ENCODE data around the gene UGT8.
"Not testable (repeated sequence)": the region's sequence is repeated elsewhere in the genome, so short reads cannot be mapped to it uniquely, and the experiment has no call there.

The UGT8 gene, protein sequence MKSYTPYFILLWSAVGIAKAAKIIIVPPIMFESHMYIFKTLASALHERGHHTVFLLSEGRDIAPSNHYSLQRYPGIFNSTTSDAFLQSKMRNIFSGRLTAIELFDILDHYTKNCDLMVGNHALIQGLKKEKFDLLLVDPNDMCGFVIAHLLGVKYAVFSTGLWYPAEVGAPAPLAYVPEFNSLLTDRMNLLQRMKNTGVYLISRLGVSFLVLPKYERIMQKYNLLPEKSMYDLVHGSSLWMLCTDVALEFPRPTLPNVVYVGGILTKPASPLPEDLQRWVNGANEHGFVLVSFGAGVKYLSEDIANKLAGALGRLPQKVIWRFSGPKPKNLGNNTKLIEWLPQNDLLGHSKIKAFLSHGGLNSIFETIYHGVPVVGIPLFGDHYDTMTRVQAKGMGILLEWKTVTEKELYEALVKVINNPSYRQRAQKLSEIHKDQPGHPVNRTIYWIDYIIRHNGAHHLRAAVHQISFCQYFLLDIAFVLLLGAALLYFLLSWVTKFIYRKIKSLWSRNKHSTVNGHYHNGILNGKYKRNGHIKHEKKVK

GRCh38 chr4:114598191-114599121 lies at the start of gene UGT8:
TSS of gene UGT8 (plus strand) at chr4:114598807. CDS start at chr4:114622881, 24,074 bp downstream.
- DNase-seq, result peak in 50 of 51 donors; percentile 11 to 85 (median 64)

- no peak for DNase-seq
These were observed 49.0 kb upstream of the UGT8 start for GRCh38 chr4:114549638-114550037.

DNA sequence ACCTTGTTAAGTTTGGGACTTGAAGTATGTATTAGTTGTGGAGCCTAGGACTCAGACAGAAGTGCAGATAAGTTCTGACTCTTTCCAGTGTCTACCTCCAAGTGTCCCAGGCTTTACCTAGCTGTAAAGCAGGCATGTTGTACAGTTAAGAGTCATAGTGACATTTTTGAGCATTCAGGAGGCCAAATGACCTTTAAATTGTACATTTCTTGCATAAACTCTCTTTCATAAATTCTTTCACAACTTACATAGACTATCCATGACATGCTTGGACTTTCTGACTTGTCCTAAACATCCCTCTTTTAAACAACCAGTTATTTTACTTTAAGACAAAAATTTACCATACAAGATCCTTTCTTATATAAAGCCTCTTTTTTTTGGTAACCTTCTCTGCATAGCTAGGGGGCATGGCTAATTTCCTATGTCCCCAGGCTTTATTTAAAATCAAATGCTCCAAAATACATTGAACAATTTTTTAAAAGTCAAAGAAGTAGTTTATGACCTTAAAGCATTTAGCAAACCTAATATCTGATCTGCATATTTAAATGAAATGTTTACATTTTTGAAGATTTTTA lies 40.1 kb upstream of the UGT8 start:
- DNase-seq, result no peak

DNA sequence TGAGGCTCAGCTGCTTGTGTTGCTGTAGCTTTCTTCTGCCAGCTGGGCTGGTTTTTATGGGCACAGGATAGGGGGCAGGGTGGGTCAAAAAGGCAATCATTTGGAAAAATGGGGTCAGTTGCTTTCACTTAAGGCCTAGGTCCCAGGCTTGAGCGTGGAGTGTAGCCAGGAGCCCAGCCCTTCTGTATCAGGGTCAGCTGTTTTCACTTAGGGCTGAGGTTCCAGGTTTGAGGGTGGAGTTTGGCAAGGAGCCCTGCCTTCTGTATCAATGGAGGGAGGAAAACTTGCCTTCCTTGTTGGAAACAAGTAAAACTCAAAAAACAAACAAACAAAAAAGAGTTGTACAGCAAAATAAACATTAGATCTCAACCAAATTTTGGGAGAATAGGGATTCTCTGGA lies 37.0 kb upstream of the UGT8 start:
- DNase-seq, result no peak

GRCh38 chr4:114562176-114562904 lies 36.3 kb upstream of the UGT8 start:
- DNase-seq, result no peak

DNA sequence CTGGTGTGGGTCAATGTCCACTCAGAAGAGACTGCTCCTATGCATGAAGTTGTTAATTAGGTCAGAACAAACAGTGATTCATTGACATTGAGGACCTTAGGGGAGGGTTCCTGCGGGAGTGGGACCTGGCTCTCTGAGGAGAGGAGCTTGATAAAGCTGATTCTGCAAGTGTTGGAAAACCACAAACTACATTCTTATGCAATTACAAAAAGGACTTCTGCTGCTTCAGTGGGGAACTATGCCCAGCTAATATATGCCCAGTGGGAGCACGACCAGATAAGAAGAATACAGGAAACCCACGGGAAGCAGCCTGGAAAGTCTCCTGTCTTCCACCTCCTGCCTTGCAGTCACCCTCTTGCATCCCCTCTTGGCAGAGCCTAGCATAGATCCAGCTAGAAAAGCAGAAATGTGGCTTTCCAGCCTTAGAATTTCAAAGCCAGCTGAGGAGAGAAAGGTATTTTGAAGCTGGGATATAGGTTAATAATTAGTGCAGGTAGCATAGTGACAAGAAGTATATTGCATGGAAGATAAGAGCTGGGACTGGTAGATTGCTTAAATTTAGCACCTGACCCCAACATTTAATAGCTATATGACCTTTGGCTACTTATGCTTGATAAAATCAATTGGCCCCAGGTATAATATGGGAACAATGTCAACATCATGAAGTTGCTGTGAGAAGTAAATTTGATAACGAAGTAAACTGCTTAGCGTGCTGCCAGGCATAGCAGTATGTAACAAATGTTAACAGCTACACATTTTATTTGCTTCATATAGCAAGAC lies 34.9 kb upstream of the UGT8 start:
- DNase-seq, result no peak

DNA sequence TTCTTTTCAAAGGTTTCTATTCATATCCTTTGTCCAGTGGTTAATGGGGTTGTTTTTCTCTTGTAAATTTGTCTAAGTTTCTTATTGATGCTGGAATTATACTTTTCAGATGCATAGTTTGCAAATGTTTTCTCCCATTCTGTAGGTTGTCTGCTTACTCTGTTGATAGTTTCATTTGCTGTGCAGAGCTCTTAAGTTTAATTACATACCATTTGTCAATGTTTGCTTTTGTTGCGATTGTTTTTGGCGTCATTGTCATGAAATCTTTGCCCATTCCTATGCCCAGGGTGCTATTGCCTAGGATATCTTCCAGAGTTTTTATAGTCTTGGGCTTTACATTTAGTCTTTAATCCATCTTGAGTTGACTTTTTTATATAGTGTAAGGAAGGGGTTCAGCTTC lies 21.2 kb upstream of the UGT8 start:
- no peak for DNase-seq

DNA sequence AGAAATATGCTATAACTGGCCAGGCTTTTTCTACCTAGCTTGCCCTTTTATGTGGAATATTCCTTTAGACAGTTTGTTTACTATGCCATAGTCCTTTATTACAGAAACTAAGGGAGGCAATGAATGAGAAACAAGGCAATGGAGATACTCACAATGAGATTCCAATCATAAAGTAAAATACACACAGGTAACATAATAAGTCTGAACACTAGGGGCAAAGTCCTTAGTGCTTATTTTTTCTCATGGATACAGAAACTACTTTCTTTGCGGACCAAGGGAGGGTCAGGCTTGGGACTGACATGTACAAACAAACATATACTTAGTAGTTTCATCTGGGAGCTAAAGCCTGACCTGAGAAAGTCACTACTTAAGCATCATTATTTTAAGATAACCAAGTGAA lies 16.0 kb upstream of the UGT8 start:
- no peak for DNase-seq

DNA sequence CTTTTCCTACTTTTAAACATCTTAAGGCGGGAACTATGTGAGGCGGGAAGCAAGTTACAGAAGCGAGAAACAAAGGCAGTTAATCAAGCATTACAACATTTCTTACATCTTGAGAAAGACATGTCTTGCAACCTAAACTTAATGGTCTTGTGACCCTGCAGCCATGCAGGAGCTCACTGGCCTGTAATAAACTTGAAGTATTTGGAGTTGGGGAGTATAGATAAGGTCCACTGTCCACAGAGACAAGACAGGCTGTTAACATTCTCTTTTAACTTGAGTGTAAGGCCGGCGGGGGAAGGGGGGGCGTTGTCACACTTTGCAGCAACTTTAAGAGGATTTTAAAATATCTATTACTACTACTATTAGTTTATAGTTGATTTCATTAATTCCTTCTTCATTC lies 10.3 kb upstream of the UGT8 start:
- no peak for DNase-seq

DNA sequence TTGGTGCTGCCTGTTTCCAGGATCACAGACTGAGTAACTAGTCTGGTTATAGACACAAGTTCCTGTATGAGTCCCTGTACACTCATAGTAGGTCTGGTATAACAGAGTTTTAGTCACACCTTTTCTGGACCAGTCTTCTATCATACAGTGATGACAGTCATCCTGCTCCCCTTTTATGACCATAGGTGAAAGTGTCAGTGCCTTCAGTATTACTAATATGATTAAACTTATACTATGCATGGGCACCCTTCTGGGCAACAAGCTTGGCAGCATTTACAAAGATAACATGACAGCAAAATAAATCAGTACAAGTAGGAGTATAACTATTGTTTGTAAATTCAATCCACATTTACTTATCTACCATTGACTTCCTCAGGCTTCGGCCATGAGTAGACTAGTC lies 8.2 kb upstream of the UGT8 start:
- not testable (repeated sequence) for DNase-seq

GRCh38 chr4:114593526-114593925 lies 5.1 kb upstream of the UGT8 start:
- no peak for DNase-seq

- DNase-seq, result no peak
These were observed 3.4 kb upstream of the UGT8 start for GRCh38 chr4:114595207-114595606.

DNA sequence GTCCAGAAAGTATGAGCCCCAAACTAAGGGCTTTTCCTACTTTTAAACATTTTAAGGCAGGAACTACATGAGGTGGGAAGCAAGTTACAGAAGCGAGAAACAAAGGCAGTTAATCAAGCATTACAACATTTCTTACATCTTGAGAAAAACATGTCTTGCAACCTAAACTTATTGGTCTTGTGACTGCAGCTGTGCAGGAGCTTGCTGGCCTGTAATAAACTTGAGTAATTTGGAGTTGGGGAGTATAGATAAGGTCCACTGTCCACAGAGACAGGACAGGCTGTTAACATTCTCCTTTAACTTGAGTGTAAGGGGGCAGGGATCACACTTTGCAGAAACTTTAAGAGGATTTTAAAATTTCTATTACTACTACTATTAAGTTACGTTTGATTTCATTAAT lies 2.7 kb upstream of the UGT8 start:
- no peak for DNase-seq

DNA sequence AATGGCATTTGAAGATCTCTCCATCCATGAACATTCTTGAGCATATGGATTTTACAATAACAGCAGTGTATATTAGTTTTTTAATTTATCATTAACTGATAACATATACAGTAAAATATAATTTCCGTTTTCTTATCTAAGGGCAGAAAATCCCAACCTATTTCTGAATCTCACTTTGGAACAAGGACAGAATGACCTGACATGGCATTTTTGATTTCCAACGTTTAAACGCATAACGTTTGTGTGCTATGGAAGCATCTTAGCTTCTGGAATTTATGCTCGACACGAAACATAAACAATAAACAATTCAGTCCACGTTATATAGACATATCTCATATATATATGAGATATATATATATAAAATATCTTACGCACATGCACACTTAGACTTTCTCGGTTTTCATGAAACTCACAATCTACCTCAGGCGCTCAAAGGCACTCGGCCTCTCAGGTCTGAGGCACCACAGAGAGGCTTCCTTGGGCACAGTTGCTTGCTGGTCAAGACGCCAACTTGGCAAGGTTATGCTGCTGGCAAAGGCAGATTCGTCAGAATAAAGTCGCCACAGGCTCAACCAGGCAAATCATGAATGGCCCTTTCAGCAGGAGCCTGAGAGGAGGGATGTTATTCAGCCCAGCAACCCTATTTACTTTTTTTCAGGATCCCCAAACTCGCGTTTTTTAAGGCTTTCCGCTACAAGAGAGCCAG lies 1.0 kb upstream of the UGT8 start:
- DNase-seq, result peak in 34 of 51 donors; percentile 3 to 76 (median 38)

DNA sequence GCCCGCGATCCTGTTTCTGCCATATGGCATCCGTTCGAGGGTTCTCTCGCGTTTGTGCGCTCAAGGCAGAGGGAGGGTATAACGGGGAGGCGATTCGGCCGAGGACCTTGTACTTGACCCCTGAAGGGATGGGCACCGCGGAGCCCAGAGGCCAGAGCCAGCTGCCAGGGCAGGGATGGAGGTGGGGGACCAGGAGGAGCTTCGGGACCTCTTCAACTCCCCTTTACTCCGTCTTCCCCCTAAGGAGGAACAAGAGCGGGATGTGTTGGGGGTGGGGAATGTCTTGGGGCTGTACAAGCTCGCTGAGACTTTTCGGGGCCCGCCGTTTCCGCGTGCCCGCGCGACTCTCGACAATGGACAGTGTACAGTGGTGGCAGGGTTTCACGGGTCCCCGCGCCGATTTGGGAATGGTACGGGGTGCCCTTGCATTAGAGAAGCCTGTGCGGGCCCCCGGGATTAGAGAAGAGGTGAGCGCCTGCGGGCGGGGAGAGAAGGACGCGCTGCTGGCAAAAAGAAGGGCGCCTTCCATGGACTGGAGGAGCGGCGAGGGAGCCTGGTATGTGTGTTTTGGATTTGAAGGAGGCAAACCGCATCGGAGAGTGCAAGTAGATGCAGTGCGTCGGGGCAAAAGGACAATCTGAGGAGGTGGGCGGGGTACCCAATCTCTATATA lies 760 bp downstream of the UGT8 start:
- peak in 24 of 51 donors; percentile 1 to 60 (median 30) for DNase-seq

DNA sequence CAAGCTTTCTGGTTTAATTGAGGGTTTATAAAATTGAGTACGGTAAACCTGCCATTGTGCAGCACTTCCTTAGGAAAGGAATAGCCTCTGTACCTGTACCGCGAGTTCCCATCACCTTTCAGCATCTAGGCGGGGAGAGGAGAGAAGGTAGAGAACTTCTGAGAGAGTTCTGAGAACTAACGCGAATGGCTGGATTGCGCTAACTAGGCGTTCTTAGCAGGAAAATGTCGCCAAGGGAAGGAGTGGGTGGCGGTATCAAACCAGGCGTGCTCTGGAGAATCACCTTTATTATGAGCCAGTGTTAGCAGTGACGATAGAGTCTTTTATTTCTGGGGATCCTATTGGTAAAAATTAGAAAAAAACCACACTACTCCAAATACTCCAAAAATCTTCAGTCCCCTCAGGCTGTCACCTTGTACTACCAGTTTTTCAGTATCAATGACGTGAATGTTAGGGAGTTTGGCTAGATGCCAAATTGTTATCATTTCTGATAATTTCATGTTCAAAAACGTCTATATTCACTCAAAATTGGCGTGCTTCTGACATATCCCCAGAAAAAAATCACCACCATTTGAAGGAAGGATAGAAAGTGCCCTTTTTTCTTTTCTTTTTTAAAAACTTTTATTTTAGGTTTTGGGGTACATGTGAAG lies 1.4 kb downstream of the UGT8 start:
- DNase-seq, result peak in 2 of 51 donors; percentile 17 to 47

GRCh38 chr4:114600672-114601071 lies 2.1 kb downstream of the UGT8 start:
- DNase-seq, result peak in 1 of 51 donors; percentile 23

DNA sequence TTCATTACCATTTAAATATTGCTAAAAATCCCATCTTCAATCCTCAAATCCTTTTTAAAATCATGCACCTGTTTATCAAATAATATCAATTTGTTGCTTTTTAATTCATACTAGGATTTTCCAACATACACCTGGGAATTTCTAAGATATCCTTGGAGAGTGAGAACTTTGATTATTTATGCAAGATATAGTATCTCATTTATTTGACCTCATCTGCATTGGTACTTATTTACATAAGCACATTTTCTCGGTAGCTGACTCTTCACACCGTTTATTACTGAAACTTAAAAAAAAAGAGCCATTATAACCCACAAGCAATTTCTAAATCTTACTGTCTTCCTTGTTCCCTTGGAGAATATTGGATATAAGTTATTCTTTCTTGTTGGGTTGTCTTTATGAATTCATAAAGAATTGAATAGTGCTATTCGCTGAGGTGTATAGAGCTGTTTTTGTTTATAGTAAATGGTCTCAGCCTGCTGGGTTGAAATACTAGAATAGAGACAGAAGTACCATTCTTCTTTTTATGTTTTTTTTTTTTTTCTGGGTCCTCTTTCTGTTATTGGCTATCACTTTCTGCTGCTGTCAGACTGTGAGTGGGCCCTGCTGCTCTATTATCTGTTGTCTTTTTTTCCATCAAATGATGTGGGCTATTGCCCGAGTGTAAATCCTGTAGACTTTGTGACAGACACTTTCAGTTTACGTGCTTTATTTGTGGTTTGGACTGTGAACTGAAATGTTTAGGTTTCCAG lies 2.9 kb downstream of the UGT8 start:
- peak in 8 of 51 donors; percentile 1 to 60 (median 21) for DNase-seq
